Hepatocyte (in vitro differentiated cells): ENCODE results near the gene CHP1. TPM values are rescaled to one million over a fixed set of nuclear protein-coding genes. Genes with fewer than 3 reads are reported as not detected.
"Not testable (repeated sequence)": the region's sequence is repeated elsewhere in the genome, so short reads cannot be mapped to it uniquely, and the experiment has no call there.

Experiments
- DNase-seq: peaks from one replicate; pipeline ENCODE4 v3.0.0-alpha.2; 2016; ENCODE audit warnings: low spot score
- H2AFZ ChIP-seq: fragments of 200-600 bp; sonication (generic); 2 replicates; pipeline ENCODE4 v1.6.0; 2016; ENCODE audit warnings: antibody characterized with exemption, mild to moderate bottlenecking
- H3K27ac ChIP-seq: fragments of 200-600 bp; sonication (generic); 2 replicates; pipeline ENCODE4 v1.5.1; 2016; ENCODE audit warnings: mild to moderate bottlenecking
- H3K27me3 ChIP-seq: fragments of 200-600 bp; sonication (generic); 2 replicates; pipeline ENCODE4 v1.6.1; 2016
- H3K36me3 ChIP-seq: fragments of 200-600 bp; sonication (generic); replicated peaks from 2 replicates; pipeline ENCODE4 v1.5.1; 2016; ENCODE audit warnings: low read depth; ENCODE audit not compliant: insufficient read depth
- H3K4me1 ChIP-seq: fragments of 200-600 bp; sonication (generic); 2 replicates; pipeline ENCODE4 v1.5.1; 2016; ENCODE audit warnings: mild to moderate bottlenecking, moderate library complexity; ENCODE audit not compliant: insufficient read depth
- H3K4me2 ChIP-seq: fragments of 200-600 bp; sonication (generic); 2 replicates; pipeline ENCODE4 v1.6.0; 2016
- H3K4me3 ChIP-seq: fragments of 200-600 bp; sonication (generic); 2 replicates; pipeline ENCODE4 v1.5.1; 2016; ENCODE audit warnings: mild to moderate bottlenecking
- H3K79me2 ChIP-seq: fragments of 200-600 bp; sonication (generic); 2 replicates; pipeline ENCODE4 v1.6.0; 2017; ENCODE audit warnings: mild to moderate bottlenecking
- H3K9me2 ChIP-seq: fragments of 200-600 bp; sonication (generic); replicated peaks from 2 replicates; pipeline ENCODE4 v1.6.0; 2017; ENCODE audit warnings: mild to moderate bottlenecking; ENCODE audit not compliant: insufficient read depth
- H3K9me3 ChIP-seq: fragments of 200-600 bp; sonication (generic); 2 replicates; pipeline ENCODE4 v1.5.1; 2016; ENCODE audit warnings: low read depth, mild to moderate bottlenecking
- H4K20me1 ChIP-seq: fragments of 200-600 bp; sonication (generic); 2 replicates; pipeline ENCODE4 v1.6.0; 2016; ENCODE audit warnings: mild to moderate bottlenecking; ENCODE audit not compliant: insufficient read depth, poor library complexity, severe bottlenecking
- CTCF ChIP-seq: fragments of 200-600 bp; sonication (generic); IDR thresholded peaks from 2 replicates; pipeline ENCODE4 v1.5.1; 2016; ENCODE audit warnings: antibody characterized with exemption, mild to moderate bottlenecking; ENCODE audit not compliant: poor library complexity
- EZH2 ChIP-seq: fragments of 200-600 bp; sonication (generic); IDR thresholded peaks from 2 replicates; pipeline ENCODE4 v1.6.1; 2016; ENCODE audit warnings: antibody characterized with exemption, mild to moderate bottlenecking, borderline replicate concordance
- EZH2phosphoT487 ChIP-seq: fragments of 200-600 bp; sonication (generic); IDR thresholded peaks from one replicate; pipeline ENCODE4 v1.6.1; 2018; ENCODE audit warnings: antibody characterized with exemption, mild to moderate bottlenecking, low read depth, moderate library complexity; ENCODE audit not compliant: unreplicated experiment, severe bottlenecking
- WGBS: methylation state at CpG from one replicate; pipeline ENCODE4 v1.1.6; 2016; ENCODE audit warnings: low lambda C conversion rate; ENCODE audit errors: missing lambda C conversion rate; 5-methylcytosine and 5-hydroxymethylcytosine counted together
- polyA plus RNA-seq: library from polyadenylated mRNA; unstranded; fragments of >200 nt; fragmentation: Nextera tagmentation; extraction: Ambion mirVana; gene quantifications from 2 replicates; pipeline ENCODE4 v1.2.1, GENCODE V29; 2016
- total RNA-seq: library from RNA; depleted of rRNA; stranded (reverse); fragments of >200 nt; gene quantifications from 2 replicates; pipeline ENCODE4 v1.2.3, GENCODE V29; 2014

CHP1 gene
- total and polyA plus RNA-seq, 2 experiments from 2014 or later: 39.0 to 163 TPM

- Histone ChIP-seq H3K9me2 (no peaks in the 10 kb centered on the region), H3K4me3 (no peak overlapping the region), H4K20me1 (no peaks in the 10 kb centered on the region), H3K4me1 (no peaks in the 10 kb centered on the region), H3K27me3 (peaks cover 3% of the 10 kb centered on the region), H3K4me2 (no peak overlapping the region), H3K9me3 (no peaks in the 10 kb centered on the region), H3K79me2 (no peaks in the 10 kb centered on the region), H2AFZ (no peak overlapping the region), H3K27ac (no peak overlapping the region), H3K36me3 (no peaks in the 10 kb centered on the region)
- no peak for TF ChIP-seq EZH2
- no peak for TF ChIP-seq CTCF
- TF ChIP-seq EZH2phosphoT487: no peak
- no peak for DNase-seq
- 68% methylated on average over 3 of the region's 3 CpGs for WGBS
These were observed 11.7 kb upstream of the CHP1 start for GRCh38 chr15:41219381-41219780.

GRCh38 chr15:41230345-41230649, 771 bp upstream of the CHP1 start:
- Histone ChIP-seq H3K79me2 (peaks cover 40% of the 10 kb centered on the region), H3K9me2 (no peaks in the 10 kb centered on the region), H2AFZ (peak overlapping the region; percentile 72), H4K20me1 (no peaks in the 10 kb centered on the region), H3K4me1 (peaks cover 13% of the 10 kb centered on the region), H3K9me3 (no peaks in the 10 kb centered on the region), H3K4me2 (peak overlapping the region; percentile 79), H3K4me3 (peak overlapping the region; percentile 8), H3K27me3 (no peaks in the 10 kb centered on the region), H3K27ac (peak overlapping the region; percentile 85), H3K36me3 (no peaks in the 10 kb centered on the region)
- DNase-seq: no peak
- WGBS: 31% methylated on average over 10 of the region's 10 CpGs
- TF ChIP-seq CTCF (no peak), EZH2 (no peak), EZH2phosphoT487 (no peak)

GRCh38 chr15:41231422-41232226, 556 bp downstream of the CHP1 start:
- TF ChIP-seq EZH2phosphoT487: no peak
- H3K79me2 ChIP-seq: peaks cover 53% of the 10 kb centered on the region

GRCh38 chr15:41233367-41233771, 2.3 kb downstream of the CHP1 start:
- Histone ChIP-seq H2AFZ (no peak overlapping the region), H3K27ac (no peak overlapping the region), H3K4me2 (peak overlapping the region; percentile 94), H3K36me3 (no peaks in the 10 kb centered on the region), H3K79me2 (peaks cover 70% of the 10 kb centered on the region), H4K20me1 (no peaks in the 10 kb centered on the region), H3K27me3 (no peaks in the 10 kb centered on the region), H3K4me1 (peaks cover 13% of the 10 kb centered on the region), H3K9me2 (no peaks in the 10 kb centered on the region), H3K4me3 (no peak overlapping the region), H3K9me3 (no peaks in the 10 kb centered on the region)
- DNase-seq: peak; percentile 32
- TF ChIP-seq EZH2: no peak
- TF ChIP-seq CTCF: no peak
- TF ChIP-seq EZH2phosphoT487: no peak
- WGBS: 67% methylated on average over 1 of the region's 1 CpG

More at GRCh38 chr15:41231422-41232226, 556 bp downstream of the CHP1 start:
- Histone ChIP-seq H3K4me2 (peak overlapping the region; percentile 94), H3K4me1 (peaks cover 13% of the 10 kb centered on the region), H3K4me3 (peak overlapping the region; percentile 83), H3K27me3 (no peaks in the 10 kb centered on the region), H4K20me1 (no peaks in the 10 kb centered on the region), H3K36me3 (no peaks in the 10 kb centered on the region), H2AFZ (peak overlapping the region; percentile 81), H3K9me3 (no peaks in the 10 kb centered on the region), H3K9me2 (no peaks in the 10 kb centered on the region), H3K27ac (peak overlapping the region; percentile 99)
- WGBS: 11% methylated on average over 28 of the region's 28 CpGs
- no peak for DNase-seq

- not testable (repeated sequence) for DNase-seq, H4K20me1 ChIP-seq, H3K27ac ChIP-seq, H3K9me2 ChIP-seq, H3K36me3 ChIP-seq, H3K4me2 ChIP-seq, H3K27me3 ChIP-seq, H3K4me3 ChIP-seq, H2AFZ ChIP-seq, H3K9me3 ChIP-seq
- H3K79me2 ChIP-seq: peaks cover 89% of the 10 kb centered on the region
- H3K4me1 ChIP-seq: peaks cover 13% of the 10 kb centered on the region
- WGBS: 96% methylated on average over 5 of the region's 5 CpGs
These were observed 4.2 kb downstream of the CHP1 start for GRCh38 chr15:41235228-41235627.
